ENCODE results near the gene S1PR5. TPM values are rescaled to one million over a fixed set of nuclear protein-coding genes. Genes with fewer than 3 reads are reported as not detected.

Gene S1PR5
- total and polyA plus RNA-seq, 9 of the 15 experiments (the other 6 are each of a cell fraction or from before 2014, with no cell fraction given) = 0.03 to 0.54 (median 0.35) TPM; not detected in 4

GRCh38 chr19:10502524-10503001 is 14.7 kb downstream of the S1PR5 start (continued):
- TF ChIP-seq E2F4 (CRISPR knock-in tag; IDR thresholded peaks at IDR 0.05; ENCODE audit: low read depth) (no peak), ETV5 (CRISPR knock-in tag; IDR thresholded peaks at IDR 0.05; ENCODE audit: low read depth) (no peak), CREB1 (IDR thresholded peaks at IDR 0.05) (peak; percentile 54; the same call in 1 of the 2 replicates), CREB1 (CRISPR knock-in tag; IDR thresholded peaks at IDR 0.05) (peak; percentile 75), CREBBP (IDR thresholded peaks at IDR 0.05; ENCODE audit: low read depth, low read length) (no peak), TCF15 (CRISPR knock-in tag; IDR thresholded peaks at IDR 0.05) (no peak), TEAD2 (tag; IDR thresholded peaks at IDR 0.05) (no peak), SAP30 (IDR thresholded peaks at IDR 0.05; ENCODE audit: borderline replicate concordance, insufficient read depth, low read depth, low read length, poor library complexity, severe bottlenecking) (no peak), ETS2 (tag; IDR thresholded peaks at IDR 0.05; ENCODE audit: borderline replicate concordance, poor library complexity, severe bottlenecking) (no peak), SRF (CRISPR knock-in tag; IDR thresholded peaks at IDR 0.05) (no peak), TCF7 (IDR thresholded peaks at IDR 0.05; ENCODE audit: borderline replicate concordance) (no peak), ELF1 (tag; IDR thresholded peaks at IDR 0.05) (no peak; the same call in 1 of the 2 replicates), LARP7 (IDR thresholded peaks at IDR 0.05) (no peak), ZNF224 (CRISPR knock-in tag; IDR thresholded peaks at IDR 0.05) (peak; percentile 1; the same call in 1 of the 2 replicates), SOX6 (IDR thresholded peaks at IDR 0.05) (peak; percentile 67), ZNF239 (CRISPR knock-in tag; IDR thresholded peaks at IDR 0.05) (no peak), TCF3 (CRISPR knock-in tag; IDR thresholded peaks at IDR 0.05) (no peak), TARDBP (IDR thresholded peaks at IDR 0.05) (peak; percentile 65; the same call in 1 of the 2 replicates), THRAP3 (IDR thresholded peaks at IDR 0.05; ENCODE audit: borderline replicate concordance) (no peak), TOE1 (IDR thresholded peaks at IDR 0.05; ENCODE audit: borderline replicate concordance) (peak; percentile 87; the same call in 1 of the 2 replicates), TOE1 (CRISPR knock-in tag; IDR thresholded peaks at IDR 0.05; ENCODE audit: borderline replicate concordance, low read depth) (peak; percentile 32; the same call in 1 of the 2 replicates), KAT7 (CRISPR knock-in tag; IDR thresholded peaks at IDR 0.05; ENCODE audit: borderline replicate concordance) (peak; percentile 48; the same call in 1 of the 2 replicates), SMC3 (conservative IDR thresholded peaks at IDR 0.05; ENCODE audit: insufficient read depth, low read depth, low read length) (no peak), MXD1 (CRISPR knock-in tag; IDR thresholded peaks at IDR 0.05; ENCODE audit: borderline replicate concordance, poor library complexity, severe bottlenecking) (peak; percentile 45), NR3C1 (CRISPR knock-in tag; IDR thresholded peaks at IDR 0.05) (peak; percentile 71), ZNF134 (CRISPR knock-in tag; conservative IDR thresholded peaks at IDR 0.05) (no peak)

Measured in K562 (cell line).